ENCODE measurements around the gene ATG9B. TPM values are rescaled to one million over a fixed set of nuclear protein-coding genes. Genes with fewer than 3 reads are reported as not detected.
A peak's percentile ranks its signal among the peaks of the same experiment; 100 is the strongest.

ATG9B gene
- total and polyA plus RNA-seq, 9 of the 15 experiments (the other 6 are each of a cell fraction or from before 2014, with no cell fraction given), result 0.29 to 8.0 (median 2.1) TPM

GRCh38 chr7:151068069-151068773, 43.9 kb upstream of the ATG9B start:
- Histone ChIP-seq H3K79me2 (ENCODE audit: control insufficient read depth, insufficient read depth, low read length) (peaks cover 24% of the 10 kb centered on the region), H3K4me3 (no peak overlapping the region), H3K9me1 (ENCODE audit: control insufficient read depth, insufficient read depth, low read length) (no peaks in the 10 kb centered on the region), H2AFZ (ENCODE audit: low read depth, low read length) (no peak overlapping the region), H3K4me1 (replicated peaks in 1 of 2; ENCODE audit: control insufficient read depth in 2 of 2, insufficient read depth in 2 of 2, low read length in 2 of 2) (peaks cover 4 to 53% of the 10 kb centered on the region in 2 experiments), H3K9ac (ENCODE audit: insufficient read depth in 1 of 2, low read depth in 2 of 2, low read length in 2 of 2) (peak overlapping the region in 1 of 2 experiments; percentile 62; a peak in 1 of 4 replicates), H3K9me3 (replicated peaks; ENCODE audit: control insufficient read depth, insufficient read depth, low read depth, low read length) (no peaks in the 10 kb centered on the region), H3K27me3 (ENCODE audit: control insufficient read depth in 2 of 2, insufficient read depth in 2 of 2, low read length in 2 of 2) (no peaks in the 10 kb centered on the region), H3K27ac (ENCODE audit: extremely low read depth, low read depth, low read length) (no peak overlapping the region), H4K20me1 (replicated peaks; ENCODE audit: control insufficient read depth, insufficient read depth, low read length) (no peaks in the 10 kb centered on the region; the same call in 1 of the 2 replicates), H3K4me2 (ENCODE audit: insufficient read depth, low read length) (no peak overlapping the region), H3K36me3 (ENCODE audit: control insufficient read depth, insufficient read depth, low read length) (peaks cover 95% of the 10 kb centered on the region)
- CTCF ChIA-PET (ENCODE audit: low intra/inter-chr PET ratio), result no interaction called here
- 89% methylated on average over 12 of the region's 12 CpGs for WGBS (ENCODE audit: insufficient coverage, low coverage, missing lambda C conversion rate)
- POLR2A ChIA-PET, result interaction anchor here (0.6 to 5.0 kb wide), 7 partner anchors 8 to 1125 kb away, joined by 3 to 24 read pairs (median 4); partner anchors contain the start of genes FASTK, SLC4A2 and TMUB1
- no TSS peak for BruUV-seq (replicated peaks)
- DNase-seq (ENCODE audit: extremely low read depth in 1 of 4, low spot score in 3 of 4) (no peak), FAIRE-seq (peak; percentile 35), ATAC-seq (no peak)
- in situ Hi-C loops (cut with MboI) (no loop called here), intact Hi-C loops (cut with micrococcal nuclease) (no loop called here)
- TF ChIP-seq ZNF436 (CRISPR knock-in tag; IDR thresholded peaks at IDR 0.05) (no peak), PRMT5 (CRISPR knock-in tag; IDR thresholded peaks at IDR 0.05) (no peak), ZSCAN32 (CRISPR knock-in tag; IDR thresholded peaks at IDR 0.05) (no peak), RBM39 (optimal IDR thresholded peaks at IDR 0.05; ENCODE audit: low read depth, low read length) (no peak), ZNF121 (CRISPR knock-in tag; conservative IDR thresholded peaks at IDR 0.05) (peak; percentile 77), TOE1 (IDR thresholded peaks at IDR 0.05; ENCODE audit: borderline replicate concordance) (no peak), TOE1 (CRISPR knock-in tag; IDR thresholded peaks at IDR 0.05; ENCODE audit: borderline replicate concordance, low read depth) (no peak)
- TF ChIP-seq, protein P1, sequence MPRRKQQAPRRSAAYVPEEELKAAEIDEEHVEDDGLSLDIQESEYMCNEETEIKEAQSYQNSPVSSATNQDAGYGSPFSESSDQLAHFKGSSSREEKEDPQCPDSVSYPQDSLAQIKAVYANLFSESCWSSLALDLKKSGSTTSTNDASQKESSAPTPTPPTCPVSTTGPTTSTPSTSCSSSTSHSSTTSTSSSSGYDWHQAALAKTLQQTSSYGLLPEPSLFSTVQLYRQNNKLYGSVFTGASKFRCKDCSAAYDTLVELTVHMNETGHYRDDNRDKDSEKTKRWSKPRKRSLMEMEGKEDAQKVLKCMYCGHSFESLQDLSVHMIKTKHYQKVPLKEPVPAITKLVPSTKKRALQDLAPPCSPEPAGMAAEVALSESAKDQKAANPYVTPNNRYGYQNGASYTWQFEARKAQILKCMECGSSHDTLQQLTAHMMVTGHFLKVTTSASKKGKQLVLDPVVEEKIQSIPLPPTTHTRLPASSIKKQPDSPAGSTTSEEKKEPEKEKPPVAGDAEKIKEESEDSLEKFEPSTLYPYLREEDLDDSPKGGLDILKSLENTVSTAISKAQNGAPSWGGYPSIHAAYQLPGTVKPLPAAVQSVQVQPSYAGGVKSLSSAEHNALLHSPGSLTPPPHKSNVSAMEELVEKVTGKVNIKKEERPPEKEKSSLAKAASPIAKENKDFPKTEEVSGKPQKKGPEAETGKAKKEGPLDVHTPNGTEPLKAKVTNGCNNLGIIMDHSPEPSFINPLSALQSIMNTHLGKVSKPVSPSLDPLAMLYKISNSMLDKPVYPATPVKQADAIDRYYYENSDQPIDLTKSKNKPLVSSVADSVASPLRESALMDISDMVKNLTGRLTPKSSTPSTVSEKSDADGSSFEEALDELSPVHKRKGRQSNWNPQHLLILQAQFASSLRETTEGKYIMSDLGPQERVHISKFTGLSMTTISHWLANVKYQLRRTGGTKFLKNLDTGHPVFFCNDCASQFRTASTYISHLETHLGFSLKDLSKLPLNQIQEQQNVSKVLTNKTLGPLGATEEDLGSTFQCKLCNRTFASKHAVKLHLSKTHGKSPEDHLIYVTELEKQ (CRISPR knock-in tag; IDR thresholded peaks at IDR 0.05), result no peak
